OCI-LY1 (cell line): ENCODE measurements around the gene RANBP1.

ENCODE experiments used
- H2AFZ ChIP-seq: fragments of 200-600 bp; sonication (generic), shearing (Covaris generic); 2 replicates; pipeline ENCODE4 v1.6.0; 2014; ENCODE audit warnings: antibody characterized with exemption, mild to moderate bottlenecking, low read length
- H3F3A ChIP-seq: fragments of 200-600 bp; sonication (generic), shearing (Covaris generic); 2 replicates; pipeline ENCODE4 v1.6.0; 2014; ENCODE audit warnings: mild to moderate bottlenecking, antibody characterized with exemption, low read length, moderate library complexity; ENCODE audit not compliant: insufficient read depth
- H3K27ac ChIP-seq: fragments of 200-600 bp; sonication (generic); 2 replicates; pipeline ENCODE4 v1.5.1; 2014; ENCODE audit warnings: low read length, mixed run types, mild to moderate bottlenecking, low read depth; ENCODE audit not compliant: poor library complexity, severe bottlenecking
- H3K27me3 ChIP-seq: fragments of 200-600 bp; sonication (generic); 2 replicates; pipeline ENCODE4 v1.6.0; 2014; ENCODE audit warnings: antibody characterized with exemption, mild to moderate bottlenecking, low read length, moderate library complexity; ENCODE audit not compliant: insufficient read depth
- H3K36me3 ChIP-seq: fragments of 200-600 bp; sonication (generic); 2 replicates; pipeline ENCODE4 v1.6.1; 2014; ENCODE audit warnings: mild to moderate bottlenecking, antibody characterized with exemption, low read length, moderate library complexity, mixed read lengths; ENCODE audit not compliant: insufficient read depth
- H3K4me1 ChIP-seq: fragments of 200-600 bp; sonication (generic); 2 replicates; pipeline ENCODE4 v1.5.1; 2014; ENCODE audit warnings: mild to moderate bottlenecking, low read length, moderate library complexity; ENCODE audit not compliant: insufficient read depth, severe bottlenecking
- H3K4me2 ChIP-seq: fragments of 200-600 bp; sonication (generic), shearing (Covaris generic); 2 replicates; pipeline ENCODE4 v1.6.1; 2014; ENCODE audit warnings: low read length
- H3K4me3 ChIP-seq: fragments of 200-600 bp; sonication (generic); 2 replicates; pipeline ENCODE4 v1.5.1; 2014; ENCODE audit warnings: low read length, low read depth, mild to moderate bottlenecking, mixed read lengths; ENCODE audit not compliant: poor library complexity, severe bottlenecking
- H3K79me2 ChIP-seq: fragments of 200-600 bp; shearing (Covaris generic); 2 replicates; pipeline ENCODE4 v1.6.1; 2016; ENCODE audit warnings: mixed run types, low read length, mixed read lengths; ENCODE audit not compliant: insufficient read depth
- H3K9ac ChIP-seq: fragments of 200-600 bp; sonication (generic), shearing (Covaris generic); 2 replicates; pipeline ENCODE4 v1.6.1; 2014; ENCODE audit warnings: mild to moderate bottlenecking, low read length, mixed read lengths
- H3K9me2 ChIP-seq: fragments of 200-600 bp; sonication (generic), shearing (Covaris generic); 2 replicates; pipeline ENCODE4 v1.6.1; 2014; ENCODE audit warnings: low read depth, mild to moderate bottlenecking, low read length, mixed read lengths
- H3K9me3 ChIP-seq: fragments of 200-600 bp; shearing (Covaris generic); 2 replicates; pipeline ENCODE4 v1.6.1; 2014; ENCODE audit warnings: low read length, mixed read lengths
- H4K20me1 ChIP-seq: fragments of 200-600 bp; sonication (generic), shearing (Covaris generic); 2 replicates; pipeline ENCODE4 v1.6.0; 2016; ENCODE audit warnings: mild to moderate bottlenecking, low read length; ENCODE audit not compliant: insufficient read depth
- CTCF ChIP-seq: fragments of 200-600 bp; sonication (generic), shearing (Covaris generic); IDR thresholded peaks from 2 replicates; pipeline ENCODE4 v1.5.1; 2017; ENCODE audit warnings: mild to moderate bottlenecking, antibody characterized with exemption, low read length, moderate library complexity, mixed read lengths
- EZH2 ChIP-seq: fragments of 200-600 bp; sonication (generic), shearing (Covaris generic); IDR thresholded peaks from 2 replicates; pipeline ENCODE4 v1.8.0; 2017; ENCODE audit warnings: borderline replicate concordance, mixed run types, mild to moderate bottlenecking, antibody characterized with exemption, low read length, moderate library complexity, mixed read lengths

The RANBP1 gene

GRCh38 chr22:20117633-20118299 lies 1.9 kb downstream of the RANBP1 start:
- no peaks in the 10 kb centered on the region for H3K9me3 ChIP-seq
- no peaks in the 10 kb centered on the region for H3K9me2 ChIP-seq
- H2AFZ ChIP-seq, result no peak overlapping the region
- peak overlapping the region; percentile 96 for H3K4me3 ChIP-seq
- no peaks in the 10 kb centered on the region for H4K20me1 ChIP-seq
- H3F3A ChIP-seq, result no peaks in the 10 kb centered on the region
- peaks cover 53% of the 10 kb centered on the region for H3K79me2 ChIP-seq
- H3K4me1 ChIP-seq, result peaks cover 36% of the 10 kb centered on the region
- peak overlapping the region; percentile 94 for H3K9ac ChIP-seq
- H3K4me2 ChIP-seq, result peak overlapping the region; percentile 98
- H3K36me3 ChIP-seq, result peaks cover 83% of the 10 kb centered on the region
- TF ChIP-seq EZH2 (no peak), CTCF (no peak)
- no peaks in the 10 kb centered on the region for H3K27me3 ChIP-seq
- peak overlapping the region; percentile 60 for H3K27ac ChIP-seq

- Histone ChIP-seq H3K36me3 (peaks cover 79% of the 10 kb centered on the region), H3K79me2 (peaks cover 53% of the 10 kb centered on the region), H4K20me1 (no peaks in the 10 kb centered on the region)
Observed at GRCh38 chr22:20118300-20119020, 2.6 kb downstream of the RANBP1 start.

GRCh38 chr22:20121856-20122415 lies 6.0 kb downstream of the RANBP1 start:
- Histone ChIP-seq H3K9me2 (no peaks in the 10 kb centered on the region), H4K20me1 (no peaks in the 10 kb centered on the region), H3K79me2 (peaks cover 41% of the 10 kb centered on the region), H3K27ac (no peak overlapping the region), H3K9me3 (no peaks in the 10 kb centered on the region), H2AFZ (no peak overlapping the region), H3K4me1 (peaks cover 22% of the 10 kb centered on the region), H3K27me3 (no peaks in the 10 kb centered on the region), H3K36me3 (peaks cover 87% of the 10 kb centered on the region), H3F3A (no peaks in the 10 kb centered on the region; the same call in 1 of the 2 replicates), H3K4me2 (no peak overlapping the region), H3K4me3 (no peak overlapping the region), H3K9ac (no peak overlapping the region)
- TF ChIP-seq CTCF (no peak), EZH2 (no peak)

More at GRCh38 chr22:20118300-20119020, 2.6 kb downstream of the RANBP1 start:
- Histone ChIP-seq H3F3A (no peaks in the 10 kb centered on the region), H2AFZ (no peak overlapping the region), H3K9me3 (no peaks in the 10 kb centered on the region), H3K4me2 (peak overlapping the region; percentile 98), H3K27me3 (no peaks in the 10 kb centered on the region), H3K9me2 (no peaks in the 10 kb centered on the region), H3K27ac (peak overlapping the region; percentile 60), H3K9ac (peak overlapping the region; percentile 94), H3K4me3 (peak overlapping the region; percentile 96), H3K4me1 (peaks cover 36% of the 10 kb centered on the region)
- TF ChIP-seq EZH2, result no peak
- no peak for TF ChIP-seq CTCF
